Measurements from ENCODE around the gene NBR1.
"Not testable (repeated sequence)": the region's sequence is repeated elsewhere in the genome, so short reads cannot be mapped to it uniquely, and the experiment has no call there.

NBR1 gene

DNA sequence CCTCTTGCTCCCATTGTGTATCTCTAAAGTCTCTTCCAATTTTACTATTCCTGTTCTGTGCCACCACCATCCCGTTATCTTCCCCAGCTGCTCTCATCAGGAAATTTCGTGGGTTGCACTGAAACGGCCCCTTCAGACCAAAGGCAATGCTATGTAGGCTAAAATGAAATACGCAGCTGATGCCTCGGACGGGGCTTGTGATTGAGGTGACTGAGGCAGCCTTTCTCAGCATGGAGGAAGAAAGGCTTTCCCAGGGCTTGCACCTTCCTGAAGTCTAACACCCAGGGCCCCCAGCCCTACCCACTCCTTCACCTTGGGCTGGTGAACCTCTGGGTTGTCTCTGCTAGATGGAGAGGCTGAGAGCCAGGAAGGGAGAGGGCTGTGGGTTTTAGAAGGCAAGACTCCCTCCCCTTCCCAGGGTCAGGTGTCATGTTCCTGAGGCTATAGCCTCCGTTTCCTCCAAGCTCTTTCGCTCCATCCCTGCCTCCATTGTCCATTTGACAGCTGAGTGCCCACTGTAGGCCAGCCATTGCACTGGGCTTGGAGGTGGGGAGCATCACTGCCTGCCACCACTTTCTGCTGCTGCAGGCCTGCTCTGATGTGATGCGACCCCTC, 49.6 kb downstream of the NBR1 start:
- Histone ChIP-seq H3K9me3 (ENCODE audit: control insufficient read depth, low read length) (no peaks in the 10 kb centered on the region), H3K4me1 (no peaks in the 10 kb centered on the region), H2AFZ (no peak overlapping the region), H3K9ac (no peak overlapping the region), H3K4me2 (ENCODE audit: low read length) (no peak overlapping the region), H3K36me3 (ENCODE audit: control insufficient read depth, insufficient read depth, low read length) (no peaks in the 10 kb centered on the region), H3K79me2 (no peaks in the 10 kb centered on the region), H3K27ac (no peak overlapping the region), H3K27me3 (ENCODE audit: control insufficient read depth, insufficient read depth, low read length) (no peaks in the 10 kb centered on the region), H3K4me3 (ENCODE audit: low read depth, low read length) (no peak overlapping the region)
- TF ChIP-seq, protein P1, sequence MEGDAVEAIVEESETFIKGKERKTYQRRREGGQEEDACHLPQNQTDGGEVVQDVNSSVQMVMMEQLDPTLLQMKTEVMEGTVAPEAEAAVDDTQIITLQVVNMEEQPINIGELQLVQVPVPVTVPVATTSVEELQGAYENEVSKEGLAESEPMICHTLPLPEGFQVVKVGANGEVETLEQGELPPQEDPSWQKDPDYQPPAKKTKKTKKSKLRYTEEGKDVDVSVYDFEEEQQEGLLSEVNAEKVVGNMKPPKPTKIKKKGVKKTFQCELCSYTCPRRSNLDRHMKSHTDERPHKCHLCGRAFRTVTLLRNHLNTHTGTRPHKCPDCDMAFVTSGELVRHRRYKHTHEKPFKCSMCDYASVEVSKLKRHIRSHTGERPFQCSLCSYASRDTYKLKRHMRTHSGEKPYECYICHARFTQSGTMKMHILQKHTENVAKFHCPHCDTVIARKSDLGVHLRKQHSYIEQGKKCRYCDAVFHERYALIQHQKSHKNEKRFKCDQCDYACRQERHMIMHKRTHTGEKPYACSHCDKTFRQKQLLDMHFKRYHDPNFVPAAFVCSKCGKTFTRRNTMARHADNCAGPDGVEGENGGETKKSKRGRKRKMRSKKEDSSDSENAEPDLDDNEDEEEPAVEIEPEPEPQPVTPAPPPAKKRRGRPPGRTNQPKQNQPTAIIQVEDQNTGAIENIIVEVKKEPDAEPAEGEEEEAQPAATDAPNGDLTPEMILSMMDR (IDR thresholded peaks at IDR 0.05): no peak

DNA sequence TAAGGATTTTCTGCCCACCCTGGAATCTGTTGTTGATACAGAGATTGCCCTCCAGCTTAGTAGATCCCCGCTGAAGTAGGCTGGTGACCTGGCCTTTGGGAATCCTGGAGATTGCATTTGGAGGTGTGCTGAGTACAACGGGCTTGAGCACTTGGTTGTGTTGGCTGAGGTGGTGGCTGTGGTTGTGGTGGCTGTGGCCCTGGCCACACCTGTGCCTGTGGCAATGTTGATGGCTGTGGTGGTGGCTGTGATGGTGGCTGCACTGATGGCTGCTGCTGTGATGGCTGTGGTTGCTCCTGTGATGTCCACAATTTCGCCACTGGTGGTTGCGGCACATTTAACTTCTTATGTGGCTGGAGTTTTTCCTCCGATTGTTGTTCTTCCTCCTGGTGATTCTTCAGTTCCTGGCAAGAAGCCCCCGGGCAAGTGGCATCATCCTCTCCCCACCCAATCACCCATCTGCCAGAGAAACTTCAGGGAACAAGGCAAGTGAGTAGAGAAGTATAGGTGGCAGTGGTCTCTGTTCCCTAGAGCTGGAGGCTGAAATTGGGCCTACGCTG, 53.2 kb downstream of the NBR1 start:
- no peaks in the 10 kb centered on the region for H3K27me3 ChIP-seq (ENCODE audit: control insufficient read depth, insufficient read depth, low read length)
- no peaks in the 10 kb centered on the region for H3K79me2 ChIP-seq
- no peaks in the 10 kb centered on the region for H3K9me3 ChIP-seq (ENCODE audit: control insufficient read depth, low read length)
- H3K4me2 ChIP-seq (ENCODE audit: low read length): no peak overlapping the region
- H3K27ac ChIP-seq: no peak overlapping the region
- H3K4me1 ChIP-seq: no peaks in the 10 kb centered on the region
- TF ChIP-seq, protein P1 (IDR thresholded peaks at IDR 0.05): no peak
- H3K9ac ChIP-seq: no peak overlapping the region
- H3K36me3 ChIP-seq (ENCODE audit: control insufficient read depth, insufficient read depth, low read length): no peaks in the 10 kb centered on the region
- H2AFZ ChIP-seq: no peak overlapping the region
- H3K4me3 ChIP-seq (ENCODE audit: low read depth, low read length): no peak overlapping the region

DNA sequence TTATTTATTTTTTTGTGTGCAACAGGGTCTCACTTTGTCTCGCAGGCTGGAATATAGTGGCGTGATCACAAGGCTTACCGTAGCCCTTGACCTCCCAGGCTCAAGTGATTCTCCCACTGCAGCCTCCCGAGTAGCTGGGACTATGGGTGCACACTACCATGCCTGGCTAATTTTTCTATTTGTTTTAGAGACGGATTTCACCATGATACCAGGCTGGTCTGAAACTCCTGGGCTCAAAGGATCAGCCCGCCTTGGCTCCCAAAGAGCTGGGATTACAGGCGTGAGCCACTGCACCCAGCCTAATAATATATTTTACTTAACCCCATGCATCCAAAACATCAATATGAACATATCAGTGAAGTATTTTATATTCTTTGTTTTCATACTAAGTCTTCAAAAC, 55.4 kb downstream of the NBR1 start:
- TF ChIP-seq, protein P1 (IDR thresholded peaks at IDR 0.05): no peak
- Histone ChIP-seq H3K27ac (no peak overlapping the region), H3K79me2 (no peaks in the 10 kb centered on the region), H2AFZ (no peak overlapping the region), H3K4me1 (no peaks in the 10 kb centered on the region), H3K36me3 (ENCODE audit: control insufficient read depth, insufficient read depth, low read length) (no peaks in the 10 kb centered on the region), H3K9me3 (ENCODE audit: control insufficient read depth, low read length) (no peaks in the 10 kb centered on the region), H3K4me2 (ENCODE audit: low read length) (no peak overlapping the region), H3K9ac (no peak overlapping the region), H3K27me3 (ENCODE audit: control insufficient read depth, insufficient read depth, low read length) (no peaks in the 10 kb centered on the region), H3K4me3 (ENCODE audit: low read depth, low read length) (no peak overlapping the region)

DNA sequence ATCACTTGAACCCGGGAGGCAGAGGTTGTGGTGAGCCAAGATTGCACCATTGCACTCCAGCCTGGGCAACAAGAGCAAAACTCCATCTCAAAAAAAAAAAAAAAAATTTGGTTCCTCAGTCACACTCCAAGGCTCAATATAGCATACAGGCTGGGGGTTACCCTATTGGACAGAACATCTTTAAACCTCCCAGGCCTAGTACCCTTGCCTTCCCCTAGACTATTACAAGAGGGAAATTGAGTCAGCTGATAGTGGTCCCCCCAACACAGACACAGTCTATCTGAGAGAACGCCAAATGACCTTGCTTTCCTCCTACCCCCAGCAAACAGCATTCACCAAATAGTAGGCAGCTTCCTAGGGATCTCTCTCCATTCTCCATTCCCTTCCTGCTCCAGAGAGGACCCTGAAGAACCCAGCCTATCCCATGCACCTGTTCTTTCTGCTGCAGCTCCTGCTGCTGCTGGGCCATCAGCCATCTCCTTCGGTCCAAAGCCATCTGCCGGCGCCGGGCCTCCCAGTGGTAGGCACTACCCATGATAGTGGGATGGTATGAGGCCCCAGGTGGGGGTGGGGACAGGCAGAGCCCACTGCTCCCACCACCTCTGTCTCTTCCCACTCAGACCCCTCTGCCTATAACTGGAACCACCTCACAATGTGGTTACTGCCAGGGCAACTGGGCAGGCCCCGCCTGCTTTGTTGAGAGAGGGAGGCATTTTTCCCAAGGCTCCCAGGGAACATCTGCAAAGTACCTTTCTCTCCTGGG, 57.2 kb downstream of the NBR1 start, which contains the start of gene CCDC200:
TSS of gene CCDC200 (minus strand) at position 604 of the 763 bp plus-strand sequence. CDS start at position 535, 69 bp downstream.
- H3K36me3 ChIP-seq (ENCODE audit: control insufficient read depth, insufficient read depth, low read length); H3K9me3 ChIP-seq (ENCODE audit: control insufficient read depth, low read length); H2AFZ ChIP-seq; H3K27me3 ChIP-seq (ENCODE audit: control insufficient read depth, insufficient read depth, low read length); H3K4me3 ChIP-seq (ENCODE audit: low read depth, low read length); H3K4me2 ChIP-seq (ENCODE audit: low read length); H3K4me1 ChIP-seq; H3K9ac ChIP-seq; H3K27ac ChIP-seq; H3K79me2 ChIP-seq: not testable (repeated sequence)

DNA sequence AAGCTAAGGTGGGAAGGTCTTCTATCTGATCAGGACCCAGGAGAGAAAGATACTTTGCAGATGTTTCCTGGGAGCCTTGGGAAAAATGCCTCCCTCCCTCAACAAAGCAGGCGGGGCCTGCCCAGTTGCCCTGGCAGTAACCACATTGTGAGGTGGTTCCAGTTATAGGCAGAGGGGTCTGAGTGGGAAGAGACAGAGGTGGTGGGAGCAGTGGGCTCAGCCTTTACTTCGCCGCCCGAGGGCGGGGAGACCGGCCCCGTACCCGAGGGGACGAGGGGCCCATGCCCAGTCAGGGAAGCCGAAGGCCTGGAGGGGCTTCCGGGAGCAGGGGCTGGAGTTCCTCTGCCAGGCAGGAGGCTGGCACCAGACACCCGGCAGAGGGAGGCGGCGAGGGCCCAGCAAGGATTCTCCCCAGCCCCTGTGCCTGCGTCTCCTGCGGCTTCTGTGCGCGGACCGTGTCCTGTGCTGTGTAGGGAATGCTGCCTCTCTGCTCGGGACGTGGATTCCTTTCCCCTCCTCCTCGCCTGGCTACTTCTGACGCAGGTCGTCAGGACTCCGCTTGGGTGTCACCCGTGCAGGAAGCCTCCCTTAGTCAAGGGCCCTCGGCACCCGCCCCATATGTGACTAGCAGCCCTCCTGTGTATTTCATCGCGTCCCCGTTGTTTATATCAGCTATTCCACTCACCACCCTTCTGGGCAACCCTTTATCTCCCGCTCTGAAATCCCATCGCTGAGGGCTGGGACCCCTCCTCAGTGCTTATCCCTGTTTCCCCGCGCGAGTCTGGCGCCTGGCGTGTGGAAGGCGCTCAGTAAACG, 60.4 kb downstream of the NBR1 start:
- not testable (repeated sequence) for H3K4me2 ChIP-seq (ENCODE audit: low read length); H3K9ac ChIP-seq; H3K27me3 ChIP-seq (ENCODE audit: control insufficient read depth, insufficient read depth, low read length); H3K9me3 ChIP-seq (ENCODE audit: control insufficient read depth, low read length); H2AFZ ChIP-seq; H3K36me3 ChIP-seq (ENCODE audit: control insufficient read depth, insufficient read depth, low read length); H3K27ac ChIP-seq; H3K4me3 ChIP-seq (ENCODE audit: low read depth, low read length); H3K4me1 ChIP-seq; H3K79me2 ChIP-seq

DNA sequence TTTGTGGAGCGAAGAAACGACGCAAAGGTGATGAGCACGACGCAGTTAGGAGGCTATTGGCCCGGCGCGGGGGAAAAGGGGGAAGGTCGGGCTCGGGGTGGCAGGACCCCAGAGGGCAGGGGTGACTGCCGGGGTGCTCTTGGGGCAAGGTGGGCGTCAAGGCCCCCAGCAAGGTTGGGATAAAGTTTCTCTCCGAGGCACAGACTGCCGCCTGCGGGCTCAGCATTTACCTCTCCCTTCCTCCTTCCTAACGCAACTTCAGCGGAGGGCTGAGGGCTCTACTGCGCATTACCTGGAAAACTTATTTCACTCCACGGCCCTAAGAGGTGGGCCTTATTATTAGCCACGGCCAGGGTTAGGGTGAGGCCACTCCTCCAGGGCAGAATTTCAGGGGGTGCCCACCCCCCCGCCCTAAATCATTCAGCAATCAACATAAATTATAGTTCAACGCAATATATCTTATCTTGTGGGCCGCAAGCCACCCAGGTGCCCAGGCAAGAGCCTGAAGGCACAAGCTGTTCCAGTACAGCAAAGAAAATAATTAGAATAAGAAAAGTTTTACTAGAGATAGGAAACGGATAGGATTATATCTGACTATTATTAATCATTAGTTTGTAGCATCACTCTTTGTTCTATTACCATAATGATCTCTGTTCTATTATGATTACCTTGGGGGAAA, 61.1 kb downstream of the NBR1 start:
- H3K27ac ChIP-seq; H3K9ac ChIP-seq; H3K4me1 ChIP-seq; H3K27me3 ChIP-seq (ENCODE audit: control insufficient read depth, insufficient read depth, low read length); H2AFZ ChIP-seq; H3K9me3 ChIP-seq (ENCODE audit: control insufficient read depth, low read length); H3K79me2 ChIP-seq; H3K4me3 ChIP-seq (ENCODE audit: low read depth, low read length); H3K4me2 ChIP-seq (ENCODE audit: low read length); H3K36me3 ChIP-seq (ENCODE audit: control insufficient read depth, insufficient read depth, low read length): not testable (repeated sequence)

DNA sequence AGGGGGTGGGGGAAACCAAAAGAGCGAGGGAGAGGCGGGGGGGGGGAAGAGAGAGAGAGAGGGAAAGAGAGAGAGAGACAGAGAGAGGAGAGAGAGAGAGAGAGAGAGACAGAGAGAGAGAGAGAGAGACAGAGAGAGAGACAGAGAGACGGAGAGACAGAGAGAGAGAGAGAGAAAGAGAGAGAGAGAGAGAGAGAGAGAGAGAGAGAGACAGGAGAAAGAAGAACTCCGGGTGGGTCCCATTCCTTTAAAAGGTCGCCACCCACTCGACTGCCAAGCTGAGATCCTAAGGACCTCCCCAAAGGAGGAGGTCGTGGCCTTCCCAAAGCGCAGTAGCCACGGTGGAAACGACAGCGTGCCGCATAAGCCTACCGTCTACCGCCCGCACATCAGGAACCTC, 62.2 kb downstream of the NBR1 start:
- not testable (repeated sequence) for H3K4me2 ChIP-seq (ENCODE audit: low read length); H3K4me1 ChIP-seq; H3K79me2 ChIP-seq; H3K36me3 ChIP-seq (ENCODE audit: control insufficient read depth, insufficient read depth, low read length); H3K9ac ChIP-seq; H3K27ac ChIP-seq; H3K4me3 ChIP-seq (ENCODE audit: low read depth, low read length); H3K27me3 ChIP-seq (ENCODE audit: control insufficient read depth, insufficient read depth, low read length); H3K9me3 ChIP-seq (ENCODE audit: control insufficient read depth, low read length); H2AFZ ChIP-seq
